Adipose tissue (tissue), 3 donors: ENCODE measurements around the gene DGKK. TPM values are rescaled to one million over a fixed set of nuclear protein-coding genes. Genes with fewer than 3 reads are reported as not detected.

Source experiments
- H3K27ac ChIP-seq: one replicate; pipeline ENCODE4 v1.5.1; 2013; ENCODE audit warnings: low read depth, low read length
- WGBS, 3 donors: extraction: QIAGEN DNeasy Blood & Tissue Kit; methylation state at CpG; one replicate each; pipeline ENCODE4 v1.1.7; 2013; 5-methylcytosine and 5-hydroxymethylcytosine counted together
- polyA plus RNA-seq, 3 donors: library from polyadenylated mRNA; stranded (reverse); fragments of 200-250 nt; gene quantifications; one replicate each; pipeline ENCODE4 v1.2.3, GENCODE V29; 2013
- donor health status: healthy with polysubstance abuse.
- donor health status: Bipolar disorder and iron deficiency.
- donor health status: healthy.

Gene DGKK, protein sequence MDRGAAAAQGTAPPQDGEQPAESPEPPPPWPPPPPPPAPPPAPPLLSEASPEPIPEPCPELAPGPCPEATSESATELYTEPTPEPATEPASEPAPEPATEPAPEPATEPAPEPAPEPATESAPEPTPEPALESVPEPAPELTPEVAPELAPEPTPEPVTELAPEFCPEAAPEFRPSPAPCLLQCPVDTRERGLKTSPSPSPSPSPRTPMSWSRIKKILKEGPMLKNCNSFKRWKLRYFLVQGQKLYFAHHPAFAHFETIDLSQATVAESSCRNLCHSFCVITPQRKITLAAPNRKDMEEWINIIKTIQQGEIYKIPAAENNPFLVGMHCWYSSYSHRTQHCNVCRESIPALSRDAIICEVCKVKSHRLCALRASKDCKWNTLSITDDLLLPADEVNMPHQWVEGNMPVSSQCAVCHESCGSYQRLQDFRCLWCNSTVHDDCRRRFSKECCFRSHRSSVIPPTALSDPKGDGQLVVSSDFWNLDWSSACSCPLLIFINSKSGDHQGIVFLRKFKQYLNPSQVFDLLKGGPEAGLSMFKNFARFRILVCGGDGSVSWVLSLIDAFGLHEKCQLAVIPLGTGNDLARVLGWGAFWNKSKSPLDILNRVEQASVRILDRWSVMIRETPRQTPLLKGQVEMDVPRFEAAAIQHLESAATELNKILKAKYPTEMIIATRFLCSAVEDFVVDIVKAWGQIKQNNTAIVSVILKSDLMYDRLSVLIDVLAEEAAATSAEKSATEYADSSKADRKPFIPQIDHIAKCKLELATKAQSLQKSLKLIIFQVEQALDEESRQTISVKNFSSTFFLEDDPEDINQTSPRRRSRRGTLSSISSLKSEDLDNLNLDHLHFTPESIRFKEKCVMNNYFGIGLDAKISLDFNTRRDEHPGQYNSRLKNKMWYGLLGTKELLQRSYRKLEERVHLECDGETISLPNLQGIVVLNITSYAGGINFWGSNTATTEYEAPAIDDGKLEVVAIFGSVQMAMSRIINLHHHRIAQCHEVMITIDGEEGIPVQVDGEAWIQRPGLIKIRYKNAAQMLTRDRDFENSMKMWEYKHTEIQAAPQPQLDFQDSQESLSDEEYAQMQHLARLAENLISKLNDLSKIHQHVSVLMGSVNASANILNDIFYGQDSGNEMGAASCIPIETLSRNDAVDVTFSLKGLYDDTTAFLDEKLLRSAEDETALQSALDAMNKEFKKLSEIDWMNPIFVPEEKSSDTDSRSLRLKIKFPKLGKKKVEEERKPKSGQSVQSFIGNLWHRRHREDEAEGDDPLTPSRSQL
- under 1 TPM in 1 of 3 donors, not detected in 2; under 0.01 TPM for polyA plus RNA-seq

- WGBS, 3 donors = 1 to 30% (median 2%) methylated on average over 28 to 59 of the region's 59 CpGs
- no peak within 1 kb of the TSS for H3K27ac ChIP-seq
Observed at GRCh38 chrX:50470103-50471031, at the start of gene DGKK. Gene DGKK, minus strand, starts transcription at chrX:50470825. Its CDS starts 147 bp downstream, at chrX:50470678.

- WGBS, 3 donors = 60 to 87% (median 82%) methylated on average over 3 to 7 of the region's 7 CpGs
- no peak overlapping the region for H3K27ac ChIP-seq
Observed at GRCh38 chrX:50514811-50515210, 44.2 kb upstream of the DGKK start.

- no peak overlapping the region for H3K27ac ChIP-seq
- 59 to 81% (median 65%) methylated on average over 3 of the region's 3 CpGs for WGBS, 3 donors
Observed at GRCh38 chrX:50497114-50497513, 26.5 kb upstream of the DGKK start.

DNA sequence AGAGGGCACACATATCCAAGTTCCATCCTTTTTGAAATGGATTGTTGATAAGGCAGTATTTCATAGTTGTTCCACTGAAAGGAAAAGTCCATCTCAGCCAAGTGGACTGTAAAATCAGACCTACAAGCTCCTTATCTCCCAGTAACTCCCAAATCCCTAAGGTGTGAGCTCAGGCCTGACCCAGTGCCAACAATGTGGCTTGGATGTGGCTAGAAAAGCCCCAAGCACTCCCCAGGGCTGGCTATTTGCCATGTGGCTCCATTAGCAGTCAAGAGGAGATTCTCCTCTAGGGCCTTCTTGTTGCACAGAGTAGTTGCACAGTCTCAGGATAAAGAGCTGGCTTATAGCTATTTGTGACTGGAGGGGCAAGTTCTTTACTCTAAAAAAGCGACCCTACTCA lies 25.0 kb upstream of the DGKK start:
- WGBS, 3 donors = 50 to 76% (median 63%) methylated on average over 1 of the region's 1 CpG
- no peak overlapping the region for H3K27ac ChIP-seq

GRCh38 chrX:50492720-50493119 lies 22.1 kb upstream of the DGKK start:
- no peak overlapping the region for H3K27ac ChIP-seq
- 61 to 95% (median 65%) methylated on average over 2 of the region's 2 CpGs for WGBS, 3 donors

- H3K27ac ChIP-seq = no peak overlapping the region
- 57 to 80% (median 58%) methylated on average over 1 of the region's 1 CpG for WGBS, 3 donors
Observed at GRCh38 chrX:50484662-50485061, 14.0 kb upstream of the DGKK start.

GRCh38 chrX:50483283-50483682 lies 12.7 kb upstream of the DGKK start:
- 56 to 89% (median 84%) methylated on average over 1 of the region's 1 CpG for WGBS, 3 donors
- no peak overlapping the region for H3K27ac ChIP-seq

- no peak overlapping the region for H3K27ac ChIP-seq
- 53 to 64% (median 54%) methylated on average over 5 of the region's 5 CpGs for WGBS, 3 donors
Observed at GRCh38 chrX:50475208-50475607, 4.6 kb upstream of the DGKK start.

DNA sequence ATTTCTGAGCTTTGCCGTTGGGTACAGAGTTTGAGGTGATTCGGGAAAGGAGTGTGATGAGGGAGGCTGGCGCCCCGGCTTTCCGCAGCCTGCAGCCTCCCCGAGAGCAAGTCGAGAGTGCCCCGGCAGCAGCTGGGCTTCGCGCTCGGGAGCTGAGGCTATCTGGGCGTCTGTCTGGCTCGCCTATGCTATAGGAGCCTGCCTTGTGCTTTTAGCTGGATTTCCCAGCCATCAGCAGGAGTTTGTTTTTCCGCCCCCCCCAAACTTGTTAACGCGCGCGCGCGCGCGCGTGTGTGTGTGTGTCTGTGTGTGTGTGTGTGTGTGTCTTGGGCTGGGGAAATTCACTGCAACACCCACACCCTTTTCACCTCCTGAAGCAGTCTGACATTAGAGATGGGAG lies 765 bp upstream of the DGKK start:
- WGBS, 3 donors = 1 to 37% (median 2%) methylated on average over 12 to 23 of the region's 23 CpGs

GRCh38 chrX:50469206-50469605 lies 1.4 kb downstream of the DGKK start:
- H3K27ac ChIP-seq = no peak overlapping the region
- WGBS, 3 donors = 1 to 23% (median 1%) methylated on average over 17 to 24 of the region's 24 CpGs

More for the DNA sequence above, 765 bp upstream of the DGKK start:
- H3K27ac ChIP-seq = no peak overlapping the region

GRCh38 chrX:50459615-50460014 lies 11.0 kb downstream of the DGKK start:
- no peak overlapping the region for H3K27ac ChIP-seq
- 20 to 53% (median 37%) methylated on average over 1 of the region's 1 CpG for WGBS, 3 donors

DNA sequence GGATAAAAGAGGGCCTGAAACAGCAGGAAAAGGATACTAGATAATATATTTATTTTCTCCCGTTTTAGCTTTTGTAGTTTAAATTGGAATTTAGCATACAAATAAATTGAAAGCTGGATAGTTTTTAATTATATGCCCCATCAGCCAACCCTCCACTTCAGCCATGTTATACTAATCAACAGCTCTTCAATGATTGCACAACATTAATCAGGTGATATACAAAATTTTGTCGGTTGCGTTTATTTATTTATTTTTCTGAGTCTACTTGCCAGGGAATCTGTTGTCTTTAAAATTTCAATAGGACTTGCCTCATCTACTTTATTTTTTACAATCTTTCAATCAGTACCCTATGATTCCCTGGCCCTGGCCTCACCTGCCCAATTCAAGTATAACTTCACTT lies 12.1 kb downstream of the DGKK start:
- WGBS, 3 donors = 68 to 95% (median 86%) methylated on average over 3 of the region's 3 CpGs
- no peak overlapping the region for H3K27ac ChIP-seq

DNA sequence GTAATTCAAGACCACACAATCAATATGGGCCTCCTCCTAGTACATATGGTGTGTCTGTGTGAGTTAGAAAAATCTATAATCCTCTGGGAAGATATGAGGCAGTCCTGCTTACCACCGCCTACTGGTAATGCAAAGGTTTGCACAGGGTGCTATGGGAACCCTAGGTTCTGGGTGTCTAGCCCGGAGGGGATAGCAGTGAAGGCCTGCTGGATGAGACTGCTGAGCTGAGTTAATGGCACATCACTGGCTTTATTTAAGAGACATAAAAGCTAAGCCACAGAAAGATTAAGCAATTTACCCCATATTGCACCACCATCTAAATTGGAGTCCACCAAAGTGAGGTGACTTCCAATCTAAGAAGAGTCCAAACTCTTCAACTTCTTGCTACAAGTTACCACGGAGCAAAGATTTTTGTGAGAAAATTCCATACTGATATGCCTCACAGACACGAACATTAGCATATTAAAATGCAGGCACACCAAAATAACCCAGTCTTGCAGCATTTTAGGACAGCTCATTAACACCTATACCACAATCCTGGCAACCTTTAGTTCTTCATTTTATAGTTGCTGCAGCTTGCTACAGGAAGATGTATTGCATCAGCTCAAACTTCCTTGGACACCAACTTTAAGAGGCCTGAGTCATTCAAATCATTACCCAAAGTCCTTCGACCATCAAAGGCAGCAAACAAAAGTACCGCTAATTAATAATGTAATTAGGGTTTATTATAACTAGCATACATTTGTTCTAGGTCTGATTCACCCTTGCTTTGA lies 13.7 kb downstream of the DGKK start:
- 59 to 74% (median 65%) methylated on average over 6 of the region's 6 CpGs for WGBS, 3 donors
- no peak overlapping the region for H3K27ac ChIP-seq

- no peak overlapping the region for H3K27ac ChIP-seq
Observed at GRCh38 chrX:50452782-50453181, 17.8 kb downstream of the DGKK start.

DNA sequence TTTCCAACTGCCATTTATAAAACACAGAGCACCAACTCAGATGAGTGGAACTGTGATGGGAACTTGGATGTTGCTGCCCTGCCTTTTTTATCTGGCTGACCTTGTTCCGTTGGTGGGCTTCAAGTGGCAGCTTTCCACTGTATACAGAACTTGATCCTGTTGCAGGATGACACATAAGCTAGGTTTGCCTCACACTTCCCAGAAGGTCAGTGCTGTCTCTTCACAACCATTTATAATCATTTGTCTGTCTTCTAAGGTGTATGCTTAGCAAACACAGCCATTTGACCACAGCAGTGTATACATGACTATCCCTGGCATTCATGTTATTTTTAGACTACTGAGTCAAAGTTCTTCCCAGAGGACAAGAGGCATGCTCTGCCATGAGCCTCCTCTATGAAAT lies 20.3 kb downstream of the DGKK start:
- no peak overlapping the region for H3K27ac ChIP-seq
- WGBS, 3 donors = 33 to 62% (median 45%) methylated on average over 1 of the region's 1 CpG

- no peak overlapping the region for H3K27ac ChIP-seq
Observed at GRCh38 chrX:50448565-50448964, 22.1 kb downstream of the DGKK start.

DNA sequence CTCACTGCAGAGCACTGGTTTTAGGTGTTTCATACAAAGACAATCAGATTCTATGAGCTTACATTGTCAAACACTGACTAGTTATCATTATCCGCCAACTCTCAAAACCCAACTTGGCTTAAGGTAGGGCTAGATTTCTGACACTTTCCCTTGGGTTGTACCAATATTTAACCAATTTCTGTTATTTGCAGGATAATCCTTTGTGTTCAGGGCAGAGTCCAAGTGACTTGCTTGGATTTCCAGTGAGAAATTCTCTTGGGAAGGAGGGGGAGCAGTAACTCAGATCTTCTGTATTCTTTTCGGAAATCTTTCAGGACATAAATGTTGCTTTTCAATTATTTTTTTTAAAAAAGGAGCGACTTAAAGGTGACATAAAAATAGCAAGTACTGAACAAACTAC lies 23.1 kb downstream of the DGKK start:
- H3K27ac ChIP-seq = no peak overlapping the region
- WGBS, 3 donors = 80 to 91% (median 88%) methylated on average over 3 of the region's 3 CpGs

More at GRCh38 chrX:50448565-50448964, 22.1 kb downstream of the DGKK start:
- WGBS, 3 donors = 74 to 85% (median 85%) methylated on average over 2 of the region's 2 CpGs
